NCI-H2171 (cell line): ENCODE measurements around the gene SLC29A2.
"Not testable (repeated sequence)": the region's sequence is repeated elsewhere in the genome, so short reads cannot be mapped to it uniquely, and the experiment has no call there.

Experiments
- DNase-seq: peaks from one replicate; lab custom pipeline; 2025; lab: John Stamatoyannopoulos, UW

The SLC29A2 gene

GRCh38 chr11:66333896-66334604 is 37.5 kb downstream of the SLC29A2 start:
- DNase-seq, result no peak

- DNase-seq, result no peak
Observed at GRCh38 chr11:66333220-66333877, 38.2 kb downstream of the SLC29A2 start.

GRCh38 chr11:66332371-66333219 is 39.0 kb downstream of the SLC29A2 start:
- DNase-seq, result no peak

GRCh38 chr11:66331542-66332370 is 39.8 kb downstream of the SLC29A2 start:
- DNase-seq, result no peak

GRCh38 chr11:66330931-66331330 is 40.6 kb downstream of the SLC29A2 start:
- no peak for DNase-seq

- DNase-seq, result no peak
Observed at GRCh38 chr11:66329165-66329673, 42.3 kb downstream of the SLC29A2 start.

GRCh38 chr11:66328302-66329144 is 43.0 kb downstream of the SLC29A2 start:
- peak; percentile 69 for DNase-seq

- no peak for DNase-seq
Observed at GRCh38 chr11:66328031-66328301, 43.6 kb downstream of the SLC29A2 start.

GRCh38 chr11:66327171-66328030 is 44.2 kb downstream of the SLC29A2 start:
- DNase-seq, result no peak

GRCh38 chr11:66326261-66327111 is 45.1 kb downstream of the SLC29A2 start:
- DNase-seq, result no peak

- DNase-seq, result peak; percentile 73
Observed at GRCh38 chr11:66325263-66325671, 46.3 kb downstream of the SLC29A2 start.

- DNase-seq, result no peak
Observed at GRCh38 chr11:66324664-66325063, 46.9 kb downstream of the SLC29A2 start.

GRCh38 chr11:66323684-66324083 is 47.9 kb downstream of the SLC29A2 start:
- DNase-seq, result no peak

GRCh38 chr11:66322732-66323427 is 48.7 kb downstream of the SLC29A2 start:
- no peak for DNase-seq

GRCh38 chr11:66321606-66322005 is 50.0 kb downstream of the SLC29A2 start:
- DNase-seq, result no peak

GRCh38 chr11:66320748-66321147 is 50.8 kb downstream of the SLC29A2 start:
- not testable (repeated sequence) for DNase-seq

- DNase-seq, result not testable (repeated sequence)
Observed at GRCh38 chr11:66320289-66320688, 51.3 kb downstream of the SLC29A2 start.

- no peak for DNase-seq
Observed at GRCh38 chr11:66318600-66318970, 53.0 kb downstream of the SLC29A2 start.
